ENCODE data around the gene TRIM46. TPM values are rescaled to one million over a fixed set of nuclear protein-coding genes. Genes with fewer than 3 reads are reported as not detected.

Gene TRIM46
- total RNA-seq, 2 experiments from 2014 or later, result 17.8 to 18.3 TPM

- POLR2A ChIA-PET, result interaction anchor here (1.3 to 2.1 kb wide), 2 partner anchors 77 kb away, joined by 5 to 9 read pairs; no protein-coding TSS in a partner anchor
Observed at GRCh38 chr1:155168456-155169210, 5.0 kb upstream of the TRIM46 start.

GRCh38 chr1:155169541-155169940 is 4.1 kb upstream of the TRIM46 start:
- Mint-ChIP-seq H3K4me1 (peaks cover 42% of the 10 kb centered on the region), H3K36me3 (ENCODE audit: low read depth) (peaks cover 25% of the 10 kb centered on the region), H3K27me3 (peaks cover 1% of the 10 kb centered on the region), H3K9me3 (no peaks in the 10 kb centered on the region), H3K4me3 (no peak overlapping the region), H3K27ac (no peak overlapping the region)
- CTCF ChIA-PET, result interaction anchor here (1.6 to 8.0 kb wide), 5 partner anchors 32 to 84 kb away, joined by 5 to 209 read pairs (median 25); no protein-coding TSS in a partner anchor
- POLR2A ChIA-PET, result interaction anchor here (1.3 kb wide), 1 partner anchor 78 kb away, joined by 5 read pairs; no protein-coding TSS in a partner anchor
- DNase-seq, result no peak

More at GRCh38 chr1:155168456-155169210, 5.0 kb upstream of the TRIM46 start:
- H3K4me3 Mint-ChIP-seq, result no peak overlapping the region
- no peak overlapping the region for H3K27ac Mint-ChIP-seq
- peaks cover 1% of the 10 kb centered on the region for H3K27me3 Mint-ChIP-seq
- H3K9me3 Mint-ChIP-seq, result no peaks in the 10 kb centered on the region
- H3K36me3 Mint-ChIP-seq (ENCODE audit: low read depth), result peaks cover 23% of the 10 kb centered on the region
- no peak for DNase-seq
- CTCF ChIA-PET, result interaction anchor here (0.8 to 8.0 kb wide), 16 partner anchors 15 to 125 kb away, joined by 3 to 209 read pairs (median 5); partner anchors contain the start of genes ADAM15 and SLC50A1
- peaks cover 37% of the 10 kb centered on the region for H3K4me1 Mint-ChIP-seq

- ChIA-PET POLR2A (no interaction called here), CTCF (interaction anchor here (0.7 to 8.0 kb wide), 7 partner anchors 30 to 277 kb away, joined by 3 to 209 read pairs (median 7); partner anchors contain the start of genes DPM3 and SLC50A1)
- Mint-ChIP-seq H3K4me3 (no peak overlapping the region), H3K36me3 (ENCODE audit: low read depth) (peaks cover 28% of the 10 kb centered on the region), H3K9me3 (no peaks in the 10 kb centered on the region), H3K4me1 (peaks cover 49% of the 10 kb centered on the region), H3K27ac (no peak overlapping the region), H3K27me3 (peaks cover 1% of the 10 kb centered on the region)
- DNase-seq, result no peak
Observed at GRCh38 chr1:155170101-155170785, 3.4 kb upstream of the TRIM46 start.

- Mint-ChIP-seq H3K9me3 (no peaks in the 10 kb centered on the region), H3K27ac (no peak overlapping the region), H3K4me3 (no peak overlapping the region), H3K4me1 (peaks cover 54% of the 10 kb centered on the region), H3K27me3 (no peaks in the 10 kb centered on the region), H3K36me3 (ENCODE audit: low read depth) (peaks cover 32% of the 10 kb centered on the region)
- no peak for DNase-seq
- ChIA-PET POLR2A (no interaction called here), CTCF (interaction anchor here (0.7 to 8.0 kb wide), 6 partner anchors 31 to 276 kb away, joined by 3 to 209 read pairs (median 6); partner anchors contain the start of genes DPM3 and SLC50A1)
Observed at GRCh38 chr1:155170806-155171205, 2.8 kb upstream of the TRIM46 start.

GRCh38 chr1:155171836-155172731 is 1.6 kb upstream of the TRIM46 start:
- H3K4me1 Mint-ChIP-seq, result peaks cover 66% of the 10 kb centered on the region
- peak overlapping the region; percentile 96 for H3K27ac Mint-ChIP-seq
- peak overlapping the region; percentile 97 for H3K4me3 Mint-ChIP-seq
- no peaks in the 10 kb centered on the region for H3K9me3 Mint-ChIP-seq
- DNase-seq, result no peak
- CTCF ChIA-PET, result interaction anchor here (0.6 to 8.0 kb wide), 40 partner anchors 8 to 693 kb away, joined by 3 to 209 read pairs (median 5); partner anchors contain the start of genes ADAM15, ASH1L, DCST1 and DCST2
- peaks cover 40% of the 10 kb centered on the region for H3K36me3 Mint-ChIP-seq (ENCODE audit: low read depth)
- POLR2A ChIA-PET, result interaction anchor here (0.8 to 7.5 kb wide), 28 partner anchors 8 to 844 kb away, joined by 3 to 133 read pairs (median 4); partner anchors contain the start of genes CLK2, DPM3, FDPS and MTX1
- no peaks in the 10 kb centered on the region for H3K27me3 Mint-ChIP-seq

GRCh38 chr1:155172732-155173477 is 744 bp upstream of the TRIM46 start, which contains the start of gene KRTCAP2:
Gene KRTCAP2, minus strand, starts transcription at chr1:155173304. Its CDS starts 80 bp downstream, at chr1:155173224.
- DNase-seq, result peak; percentile 96
- Mint-ChIP-seq H3K27ac (peak within 1 kb of the TSS; percentile 96), H3K27me3 (no peaks in the 10 kb centered on the region), H3K4me1 (peaks cover 64% of the 10 kb centered on the region), H3K36me3 (ENCODE audit: low read depth) (peaks cover 46% of the 10 kb centered on the region), H3K4me3 (peak within 1 kb of the TSS; percentile 97), H3K9me3 (no peaks in the 10 kb centered on the region)
- POLR2A ChIA-PET, result interaction anchor here (0.6 to 7.5 kb wide), 33 partner anchors 8 to 843 kb away, joined by 3 to 133 read pairs (median 4); partner anchors contain the start of genes CLK2, DPM3, FDPS and MTX1
- CTCF ChIA-PET, result interaction anchor here (0.6 to 8.0 kb wide), 56 partner anchors 9 to 1016 kb away, joined by 3 to 209 read pairs (median 4); partner anchors contain the start of genes ADAM15, ASH1L, CLK2 and DCST1

GRCh38 chr1:155174324-155175280 is 953 bp downstream of the TRIM46 start:
- Mint-ChIP-seq H3K9me3 (no peaks in the 10 kb centered on the region), H3K27ac (peak overlapping the region; percentile 96), H3K27me3 (no peaks in the 10 kb centered on the region), H3K4me3 (peak overlapping the region; percentile 97), H3K4me1 (peaks cover 61% of the 10 kb centered on the region), H3K36me3 (ENCODE audit: low read depth) (peaks cover 51% of the 10 kb centered on the region)
- peak; percentile 73 for DNase-seq
- ChIA-PET POLR2A (interaction anchor here (0.6 to 7.5 kb wide), 11 partner anchors 10 to 845 kb away, joined by 3 to 133 read pairs (median 8); partner anchors contain the start of genes MTX1 and THBS3), CTCF (interaction anchor here (0.5 to 5.0 kb wide), 14 partner anchors 20 to 162 kb away, joined by 3 to 93 read pairs (median 6); no protein-coding TSS in a partner anchor)

- Mint-ChIP-seq H3K27me3 (no peaks in the 10 kb centered on the region), H3K4me1 (peaks cover 58% of the 10 kb centered on the region), H3K36me3 (ENCODE audit: low read depth) (peaks cover 52% of the 10 kb centered on the region), H3K9me3 (no peaks in the 10 kb centered on the region), H3K4me3 (peak overlapping the region; percentile 97), H3K27ac (peak overlapping the region; percentile 96)
- CTCF ChIA-PET, result interaction anchor here (0.5 to 5.0 kb wide), 13 partner anchors 19 to 163 kb away, joined by 3 to 93 read pairs (median 6); no protein-coding TSS in a partner anchor
- POLR2A ChIA-PET, result interaction anchor here (1.0 to 7.5 kb wide), 7 partner anchors 9 to 149 kb away, joined by 3 to 133 read pairs (median 8); partner anchors contain the start of genes MTX1 and THBS3
- peak; percentile 17 for DNase-seq
Observed at GRCh38 chr1:155175281-155175926, 1.8 kb downstream of the TRIM46 start.

- Mint-ChIP-seq H3K4me1 (peaks cover 57% of the 10 kb centered on the region), H3K27me3 (no peaks in the 10 kb centered on the region), H3K27ac (peak overlapping the region; percentile 96), H3K36me3 (ENCODE audit: low read depth) (peaks cover 51% of the 10 kb centered on the region), H3K9me3 (no peaks in the 10 kb centered on the region), H3K4me3 (peak overlapping the region; percentile 18)
- POLR2A ChIA-PET, result interaction anchor here (1.0 to 7.5 kb wide), 6 partner anchors 9 to 148 kb away, joined by 3 to 133 read pairs (median 12); partner anchors contain the start of genes MTX1 and THBS3
- CTCF ChIA-PET, result interaction anchor here (0.7 to 5.0 kb wide), 10 partner anchors 19 to 148 kb away, joined by 3 to 93 read pairs (median 9); no protein-coding TSS in a partner anchor
- DNase-seq, result peak; percentile 44
Observed at GRCh38 chr1:155175927-155176371, 2.3 kb downstream of the TRIM46 start.

Measured in activated CD4-positive, alpha-beta memory T cell treated with anti-CD3 and anti-CD28 coated beads, Interleukin-2, amount 10 ng/mL, durations not matched to agents 7 days and 5 days (primary cell).